ENCODE measurements around the gene LRPAP1. TPM values are rescaled to one million over a fixed set of nuclear protein-coding genes. Genes with fewer than 3 reads are reported as not detected.

Gene LRPAP1
- total and polyA plus RNA-seq, 10 donors: 28.1 to 131 (median 112) TPM

GRCh38 chr4:3516836-3517730 is 15.1 kb downstream of the LRPAP1 start:
- no peak overlapping the region for H3K27ac ChIP-seq
- H3K9me3 ChIP-seq: no peaks in the 10 kb centered on the region
- no peaks in the 10 kb centered on the region for H3K27me3 ChIP-seq (replicated peaks in 1 of 7)
- WGBS, 5 donors: 87 to 97% (median 94%) methylated on average over 15 to 29 of the region's 29 CpGs
- no peak overlapping the region for H3K4me3 ChIP-seq
- peak; percentile 67 for DNase-seq
- TF ChIP-seq POLR2A (IDR thresholded peaks at IDR 0.05) (no peak), POLR2AphosphoS5 (IDR thresholded peaks at IDR 0.05) (peak in 1 of 3 donors; percentile 46)
- TF ChIP-seq, protein P1, sequence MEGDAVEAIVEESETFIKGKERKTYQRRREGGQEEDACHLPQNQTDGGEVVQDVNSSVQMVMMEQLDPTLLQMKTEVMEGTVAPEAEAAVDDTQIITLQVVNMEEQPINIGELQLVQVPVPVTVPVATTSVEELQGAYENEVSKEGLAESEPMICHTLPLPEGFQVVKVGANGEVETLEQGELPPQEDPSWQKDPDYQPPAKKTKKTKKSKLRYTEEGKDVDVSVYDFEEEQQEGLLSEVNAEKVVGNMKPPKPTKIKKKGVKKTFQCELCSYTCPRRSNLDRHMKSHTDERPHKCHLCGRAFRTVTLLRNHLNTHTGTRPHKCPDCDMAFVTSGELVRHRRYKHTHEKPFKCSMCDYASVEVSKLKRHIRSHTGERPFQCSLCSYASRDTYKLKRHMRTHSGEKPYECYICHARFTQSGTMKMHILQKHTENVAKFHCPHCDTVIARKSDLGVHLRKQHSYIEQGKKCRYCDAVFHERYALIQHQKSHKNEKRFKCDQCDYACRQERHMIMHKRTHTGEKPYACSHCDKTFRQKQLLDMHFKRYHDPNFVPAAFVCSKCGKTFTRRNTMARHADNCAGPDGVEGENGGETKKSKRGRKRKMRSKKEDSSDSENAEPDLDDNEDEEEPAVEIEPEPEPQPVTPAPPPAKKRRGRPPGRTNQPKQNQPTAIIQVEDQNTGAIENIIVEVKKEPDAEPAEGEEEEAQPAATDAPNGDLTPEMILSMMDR (IDR thresholded peaks at IDR 0.05 in 8 of 11, conservative IDR thresholded peaks at IDR 0.05 in 3 of 11): no peak
- H3K4me1 ChIP-seq: no peaks in the 10 kb centered on the region
- H3K36me3 ChIP-seq: peaks cover 7 to 100% (median 98%) of the 10 kb centered on the region in 6 donors
- intact Hi-C loops (cut with DNase I; ENCODE audit: low total_unique reads): no loop called here

- intact Hi-C loops (cut with DNase I; ENCODE audit: low total_unique reads): no loop called here
- H3K36me3 ChIP-seq: peaks cover 7 to 100% (median 94%) of the 10 kb centered on the region in 6 donors
- no peak overlapping the region for H3K27ac ChIP-seq
- no peak for TF ChIP-seq POLR2A (IDR thresholded peaks at IDR 0.05)
- TF ChIP-seq, protein P1 (IDR thresholded peaks at IDR 0.05 in 8 of 11, conservative IDR thresholded peaks at IDR 0.05 in 3 of 11): no peak
- peak in 1 of 3 donors; percentile 47 for TF ChIP-seq POLR2AphosphoS5 (IDR thresholded peaks at IDR 0.05)
- H3K9me3 ChIP-seq: peaks cover 0 to 4% (median 1%) of the 10 kb centered on the region in 8 donors
- 91 to 95% (median 92%) methylated on average over 25 to 32 of the region's 32 CpGs for WGBS, 5 donors
- no peak overlapping the region for H3K4me3 ChIP-seq
- no peaks in the 10 kb centered on the region for H3K27me3 ChIP-seq (replicated peaks in 1 of 7)
- H3K4me1 ChIP-seq: no peaks in the 10 kb centered on the region
- DNase-seq: peak; percentile 73
Observed at GRCh38 chr4:3516061-3516835, 16.0 kb downstream of the LRPAP1 start.

DNA sequence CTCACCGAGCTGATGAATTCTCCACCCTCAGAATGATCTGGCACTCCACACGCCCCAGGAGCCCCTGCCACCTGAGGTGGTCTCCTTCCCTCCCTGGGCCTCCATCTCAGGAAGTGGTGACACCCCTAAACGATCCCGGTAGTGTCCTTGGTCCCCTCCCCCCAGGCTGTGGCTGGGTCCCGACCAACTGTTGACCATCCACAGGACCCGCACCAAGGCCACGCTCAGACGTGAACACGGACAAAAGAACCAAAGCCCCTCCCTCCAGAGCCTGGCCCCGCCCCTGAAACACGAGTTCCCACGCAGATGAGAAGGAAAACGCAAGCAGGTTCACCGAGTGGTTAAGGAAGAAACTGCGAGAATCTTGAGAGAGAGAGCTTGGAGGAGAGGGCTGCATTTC is 16.6 kb downstream of the LRPAP1 start:
- intact Hi-C loops (cut with DNase I; ENCODE audit: low total_unique reads): no loop called here
- no peaks in the 10 kb centered on the region for H3K27me3 ChIP-seq (replicated peaks in 1 of 7)
- TF ChIP-seq POLR2A (IDR thresholded peaks at IDR 0.05) (no peak), POLR2AphosphoS5 (IDR thresholded peaks at IDR 0.05) (no peak)
- TF ChIP-seq, protein P1 (IDR thresholded peaks at IDR 0.05 in 8 of 11, conservative IDR thresholded peaks at IDR 0.05 in 3 of 11): no peak
- peak; percentile 53 for DNase-seq
- H3K4me1 ChIP-seq: no peaks in the 10 kb centered on the region
- H3K9me3 ChIP-seq: peaks cover 0 to 5% (median 2%) of the 10 kb centered on the region in 8 donors
- no peak overlapping the region for H3K27ac ChIP-seq
- peaks cover 7 to 100% (median 94%) of the 10 kb centered on the region in 6 donors for H3K36me3 ChIP-seq
- WGBS, 5 donors: 81 to 91% (median 83%) methylated on average over 13 to 15 of the region's 15 CpGs
- H3K4me3 ChIP-seq: no peak overlapping the region

All from spleen (tissue), 11 donors.